ENCODE data around the gene SORL1.

The SORL1 gene

GRCh38 chr11:121657146-121657545, 205.0 kb downstream of the SORL1 start:
- H3K27me3 Mint-ChIP-seq, result no peaks in the 10 kb centered on the region
- H3K4me3 Mint-ChIP-seq, result no peak overlapping the region
- no peaks in the 10 kb centered on the region for H3K9me3 Mint-ChIP-seq
- no peak overlapping the region for H3K27ac Mint-ChIP-seq
- peaks cover 11% of the 10 kb centered on the region for H3K4me1 Mint-ChIP-seq (ENCODE audit: low read depth)
- H3K36me3 Mint-ChIP-seq (ENCODE audit: low read depth), result no peaks in the 10 kb centered on the region

- Mint-ChIP-seq H3K27me3 (peaks cover 3% of the 10 kb centered on the region), H3K36me3 (ENCODE audit: low read depth) (no peaks in the 10 kb centered on the region), H3K27ac (no peak overlapping the region), H3K4me1 (ENCODE audit: low read depth) (peaks cover 11% of the 10 kb centered on the region), H3K9me3 (no peaks in the 10 kb centered on the region), H3K4me3 (no peak overlapping the region)
Observed at GRCh38 chr11:121659811-121660210, 207.7 kb downstream of the SORL1 start.

GRCh38 chr11:121661880-121662486, 209.9 kb downstream of the SORL1 start:
- no peak overlapping the region for H3K4me3 Mint-ChIP-seq
- no peaks in the 10 kb centered on the region for H3K36me3 Mint-ChIP-seq (ENCODE audit: low read depth)
- H3K27ac Mint-ChIP-seq, result no peak overlapping the region
- H3K9me3 Mint-ChIP-seq, result no peaks in the 10 kb centered on the region
- no peaks in the 10 kb centered on the region for H3K4me1 Mint-ChIP-seq (ENCODE audit: low read depth)
- peaks cover 3% of the 10 kb centered on the region for H3K27me3 Mint-ChIP-seq

GRCh38 chr11:121664144-121664543, 212.0 kb downstream of the SORL1 start:
- H3K4me3 Mint-ChIP-seq, result no peak overlapping the region
- peaks cover 3% of the 10 kb centered on the region for H3K27me3 Mint-ChIP-seq
- no peaks in the 10 kb centered on the region for H3K4me1 Mint-ChIP-seq (ENCODE audit: low read depth)
- no peak overlapping the region for H3K27ac Mint-ChIP-seq
- no peaks in the 10 kb centered on the region for H3K36me3 Mint-ChIP-seq (ENCODE audit: low read depth)
- H3K9me3 Mint-ChIP-seq, result no peaks in the 10 kb centered on the region

- H3K4me1 Mint-ChIP-seq (ENCODE audit: low read depth), result no peaks in the 10 kb centered on the region
Observed at GRCh38 chr11:121665206-121665838, 213.2 kb downstream of the SORL1 start.

GRCh38 chr11:121667836-121668235, 215.7 kb downstream of the SORL1 start:
- Mint-ChIP-seq H3K4me1 (ENCODE audit: low read depth) (no peaks in the 10 kb centered on the region), H3K27me3 (peaks cover 3% of the 10 kb centered on the region), H3K36me3 (ENCODE audit: low read depth) (no peaks in the 10 kb centered on the region), H3K4me3 (no peak overlapping the region), H3K9me3 (no peaks in the 10 kb centered on the region), H3K27ac (no peak overlapping the region)

More at GRCh38 chr11:121665206-121665838, 213.2 kb downstream of the SORL1 start:
- H3K36me3 Mint-ChIP-seq (ENCODE audit: low read depth), result no peaks in the 10 kb centered on the region
- H3K27ac Mint-ChIP-seq, result no peak overlapping the region
- H3K4me3 Mint-ChIP-seq, result no peak overlapping the region
- peaks cover 3% of the 10 kb centered on the region for H3K27me3 Mint-ChIP-seq
- H3K9me3 Mint-ChIP-seq, result no peaks in the 10 kb centered on the region

GRCh38 chr11:121669422-121669821, 217.3 kb downstream of the SORL1 start:
- no peak overlapping the region for H3K27ac Mint-ChIP-seq
- H3K4me3 Mint-ChIP-seq, result no peak overlapping the region
- H3K27me3 Mint-ChIP-seq, result no peaks in the 10 kb centered on the region
- no peaks in the 10 kb centered on the region for H3K9me3 Mint-ChIP-seq
- H3K36me3 Mint-ChIP-seq (ENCODE audit: low read depth), result no peaks in the 10 kb centered on the region
- no peaks in the 10 kb centered on the region for H3K4me1 Mint-ChIP-seq (ENCODE audit: low read depth)

GRCh38 chr11:121670266-121670665, 218.2 kb downstream of the SORL1 start:
- H3K9me3 Mint-ChIP-seq, result no peaks in the 10 kb centered on the region
- no peaks in the 10 kb centered on the region for H3K4me1 Mint-ChIP-seq (ENCODE audit: low read depth)
- H3K27ac Mint-ChIP-seq, result no peak overlapping the region
- H3K27me3 Mint-ChIP-seq, result no peaks in the 10 kb centered on the region
- H3K4me3 Mint-ChIP-seq, result no peak overlapping the region
- no peaks in the 10 kb centered on the region for H3K36me3 Mint-ChIP-seq (ENCODE audit: low read depth)

GRCh38 chr11:121670805-121671282, 218.7 kb downstream of the SORL1 start:
- Mint-ChIP-seq H3K4me3 (no peak overlapping the region), H3K4me1 (ENCODE audit: low read depth) (no peaks in the 10 kb centered on the region), H3K27me3 (no peaks in the 10 kb centered on the region), H3K9me3 (no peaks in the 10 kb centered on the region), H3K36me3 (ENCODE audit: low read depth) (no peaks in the 10 kb centered on the region), H3K27ac (no peak overlapping the region)

GRCh38 chr11:121671283-121672168, 219.4 kb downstream of the SORL1 start:
- H3K27me3 Mint-ChIP-seq, result no peaks in the 10 kb centered on the region
- H3K4me1 Mint-ChIP-seq (ENCODE audit: low read depth), result no peaks in the 10 kb centered on the region
- no peaks in the 10 kb centered on the region for H3K9me3 Mint-ChIP-seq
- no peaks in the 10 kb centered on the region for H3K36me3 Mint-ChIP-seq (ENCODE audit: low read depth)
- H3K27ac Mint-ChIP-seq, result no peak overlapping the region
- H3K4me3 Mint-ChIP-seq, result no peak overlapping the region

- H3K36me3 Mint-ChIP-seq (ENCODE audit: low read depth), result no peaks in the 10 kb centered on the region
- no peak overlapping the region for H3K4me3 Mint-ChIP-seq
- no peak overlapping the region for H3K27ac Mint-ChIP-seq
- H3K4me1 Mint-ChIP-seq (ENCODE audit: low read depth), result no peaks in the 10 kb centered on the region
- H3K27me3 Mint-ChIP-seq, result peaks cover 5% of the 10 kb centered on the region
- H3K9me3 Mint-ChIP-seq, result no peaks in the 10 kb centered on the region
Observed at GRCh38 chr11:121672630-121673487, 220.7 kb downstream of the SORL1 start.

- Mint-ChIP-seq H3K27ac (no peak overlapping the region), H3K27me3 (peaks cover 5% of the 10 kb centered on the region)
Observed at GRCh38 chr11:121681550-121682268, 229.6 kb downstream of the SORL1 start.

More at GRCh38 chr11:121681550-121682268, 229.6 kb downstream of the SORL1 start:
- H3K9me3 Mint-ChIP-seq, result no peaks in the 10 kb centered on the region
- H3K4me1 Mint-ChIP-seq (ENCODE audit: low read depth), result no peaks in the 10 kb centered on the region
- no peak overlapping the region for H3K4me3 Mint-ChIP-seq
- H3K36me3 Mint-ChIP-seq (ENCODE audit: low read depth), result no peaks in the 10 kb centered on the region

Measured in stimulated activated naive CD8-positive, alpha-beta T cell treated with anti-CD3 and anti-CD28 coated beads, Interleukin-15, Interleukin-2, amounts not matched to agents 100 ng/mL and 50 ng/mL, for 24 hours (primary cell).